DOHH2 (cell line): ENCODE data around the gene PYDC2.

ENCODE experiments used
- CTCF ChIP-seq: fragments of 200-600 bp; sonication (generic); IDR thresholded peaks from one replicate; pipeline ENCODE4 v1.5.1; 2014; ENCODE audit warnings: antibody characterized with exemption, mild to moderate bottlenecking, low read depth, low read length; ENCODE audit not compliant: poor library complexity, severe bottlenecking
- EZH2phosphoT487 ChIP-seq: fragments of 200-600 bp; sonication (generic); IDR thresholded peaks from 2 replicates; pipeline ENCODE4 v1.6.1; 2017; ENCODE audit warnings: borderline replicate concordance, mild to moderate bottlenecking, antibody characterized with exemption, low read length, moderate library complexity, mixed read lengths

GRCh38 chr3:191484461-191484860, 23.5 kb downstream of the PYDC2 start:
- TF ChIP-seq CTCF = no peak
- TF ChIP-seq EZH2phosphoT487 = no peak
